GM20000 (cell line): Measurements from ENCODE around the gene ZC3HAV1.
"Not testable (repeated sequence)": the region's sequence is repeated elsewhere in the genome, so short reads cannot be mapped to it uniquely, and the experiment has no call there.

Experiments used
- DNase-seq: peaks from one replicate; pipeline ENCODE4 v3.0.0; 2012; ENCODE audit warnings: low spot score
- CTCF ChIP-seq: IDR thresholded peaks from 2 replicates; pipeline ENCODE4 v1.5.1; 2012; ENCODE audit warnings: mild to moderate bottlenecking, control low read depth; ENCODE audit errors: extremely low read depth, missing control alignments

The ZC3HAV1 gene

GRCh38 chr7:139059905-139060304 lies 49.6 kb downstream of the ZC3HAV1 start:
- DNase-seq = no peak
- no peak for TF ChIP-seq CTCF

- TF ChIP-seq CTCF = no peak
- no peak for DNase-seq
Observed at GRCh38 chr7:139058943-139059342, 50.6 kb downstream of the ZC3HAV1 start.

- no peak for DNase-seq
- TF ChIP-seq CTCF = no peak
Observed at GRCh38 chr7:139055674-139056073, 53.8 kb downstream of the ZC3HAV1 start.

GRCh38 chr7:139054656-139055055 lies 54.9 kb downstream of the ZC3HAV1 start:
- not testable (repeated sequence) for DNase-seq

GRCh38 chr7:139054101-139054500 lies 55.4 kb downstream of the ZC3HAV1 start:
- no peak for TF ChIP-seq CTCF
- no peak for DNase-seq

- no peak for TF ChIP-seq CTCF
- DNase-seq = no peak
Observed at GRCh38 chr7:139051655-139052054, 57.9 kb downstream of the ZC3HAV1 start.

GRCh38 chr7:139049936-139050335 lies 59.6 kb downstream of the ZC3HAV1 start:
- no peak for TF ChIP-seq CTCF
- DNase-seq = no peak

GRCh38 chr7:139049111-139049510 lies 60.4 kb downstream of the ZC3HAV1 start:
- no peak for TF ChIP-seq CTCF
- no peak for DNase-seq
